ENCODE results near the gene MBD5.

DNA sequence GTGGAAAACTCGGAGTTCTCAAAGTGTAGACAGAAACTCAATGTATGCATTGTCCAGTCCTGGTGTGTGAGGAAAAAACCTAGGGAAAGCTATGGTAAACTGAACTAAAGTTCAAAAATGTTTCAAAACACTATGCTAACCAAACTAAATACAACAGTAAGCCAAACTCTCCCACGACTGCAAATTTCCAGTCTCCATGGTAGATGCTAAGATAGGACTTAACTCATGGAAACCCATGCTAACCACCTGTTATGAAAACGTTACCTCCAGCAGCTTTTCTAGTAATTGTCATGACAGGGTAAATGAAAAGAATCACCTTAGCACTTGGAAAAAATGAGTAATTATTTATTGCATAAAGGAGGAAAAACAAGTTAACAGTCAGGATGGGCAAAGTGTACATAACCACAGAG, 488.0 kb downstream of the MBD5 start:
- no peak for TF ChIP-seq CTCF (IDR thresholded peaks at IDR 0.05)
- TF ChIP-seq POLR2A (IDR thresholded peaks at IDR 0.05) = no peak
